OCI-LY3 (cell line): Measurements from ENCODE around the gene PSMB1.

Experiments used
- H2AFZ ChIP-seq: fragments of 200-600, 300-600 bp; shearing (Covaris generic); 2 replicates; pipeline ENCODE4 v1.6.0; 2014; ENCODE audit warnings: antibody characterized with exemption, low read depth, low read length
- H3K27ac ChIP-seq: fragments of 200-600, 300-600 bp; sonication (generic); 2 replicates; pipeline ENCODE4 v1.5.1; 2014; ENCODE audit warnings: mild to moderate bottlenecking, low read length, moderate library complexity, mixed read lengths
- H3K27me3 ChIP-seq: fragments of 200-600, 300-600 bp; sonication (generic); 2 replicates; pipeline ENCODE4 v1.6.1; 2014; ENCODE audit warnings: low read depth, low read length, mixed read lengths
- H3K36me3 ChIP-seq: fragments of 200-600, 300-600 bp; sonication (generic); replicated peaks from 2 replicates; pipeline ENCODE3; 2014; ENCODE audit warnings: low read depth, low read length, mixed read lengths
- H3K4me1 ChIP-seq: fragments of 300-600, 200-600 bp; sonication (generic); 2 replicates; pipeline ENCODE4 v1.6.1; 2014; ENCODE audit warnings: low read length, mixed read lengths
- H3K4me2 ChIP-seq: fragments of 200-600, 300-600 bp; sonication (generic); 2 replicates; pipeline ENCODE4 v1.6.1; 2014; ENCODE audit warnings: low read length, mixed read lengths
- H3K4me3 ChIP-seq: fragments of 300-600, 200-600 bp; sonication (generic); 2 replicates; pipeline ENCODE4 v1.5.1; 2014; ENCODE audit warnings: antibody characterized with exemption, mild to moderate bottlenecking, low read length, moderate library complexity
- H3K79me2 ChIP-seq: fragments of 300-600, 200-600 bp; shearing (Covaris generic); 2 replicates; pipeline ENCODE4 v1.6.1; 2014; ENCODE audit warnings: mild to moderate bottlenecking, low read length, mixed read lengths
- H3K9ac ChIP-seq: fragments of 300-600, 200-600 bp; shearing (Covaris generic); 2 replicates; pipeline ENCODE4 v1.6.0; 2014; ENCODE audit warnings: mild to moderate bottlenecking, low read length, moderate library complexity
- H3K9me3 ChIP-seq: fragments of 200-600, 300-600 bp; shearing (Covaris generic); 2 replicates; pipeline ENCODE4 v1.6.1; 2014; ENCODE audit warnings: low read length, mixed read lengths; ENCODE audit not compliant: insufficient read depth
- H4K20me1 ChIP-seq: fragments of 200-600, 300-600 bp; sonication (generic); 2 replicates; pipeline ENCODE4 v1.6.1; 2016; ENCODE audit warnings: low read length, mixed read lengths; ENCODE audit not compliant: insufficient read depth
- CTCF ChIP-seq: fragments of 200-600, 300-600 bp; sonication (generic); IDR thresholded peaks from 2 replicates; pipeline ENCODE4 v1.5.1; 2014; ENCODE audit warnings: antibody characterized with exemption, low read length, low read depth
- EZH2phosphoT487 ChIP-seq: fragments of 200-600 bp; shearing (Covaris generic); IDR thresholded peaks from 2 replicates; pipeline ENCODE4 v1.6.1; 2018; ENCODE audit warnings: antibody characterized with exemption, mixed run types, low read depth

The PSMB1 gene

GRCh38 chr6:170516783-170517616, 36.1 kb downstream of the PSMB1 start:
- TF ChIP-seq EZH2phosphoT487, result no peak
- TF ChIP-seq CTCF, result peak; percentile 63
- Histone ChIP-seq H3K4me3 (peak overlapping the region; percentile 41; the same call in 1 of the 2 replicates), H3K9ac (no peak overlapping the region), H2AFZ (0 out of 2 replicates have a peak overlapping the region, but pooled peaks have one; percentile 52), H3K79me2 (no peaks in the 10 kb centered on the region), H4K20me1 (no peaks in the 10 kb centered on the region), H3K9me3 (no peaks in the 10 kb centered on the region), H3K4me2 (peak overlapping the region; percentile 61), H3K27me3 (no peaks in the 10 kb centered on the region), H3K4me1 (no peaks in the 10 kb centered on the region), H3K36me3 (no peaks in the 10 kb centered on the region), H3K27ac (no peak overlapping the region)

GRCh38 chr6:170514908-170515307, 38.2 kb downstream of the PSMB1 start:
- Histone ChIP-seq H3K27ac (no peak overlapping the region), H4K20me1 (no peaks in the 10 kb centered on the region), H3K79me2 (no peaks in the 10 kb centered on the region), H3K36me3 (no peaks in the 10 kb centered on the region), H3K4me3 (no peak overlapping the region), H3K4me2 (no peak overlapping the region), H3K4me1 (no peaks in the 10 kb centered on the region), H2AFZ (no peak overlapping the region), H3K9ac (no peak overlapping the region), H3K27me3 (no peaks in the 10 kb centered on the region), H3K9me3 (no peaks in the 10 kb centered on the region)
- TF ChIP-seq CTCF, result no peak
- no peak for TF ChIP-seq EZH2phosphoT487

GRCh38 chr6:170512249-170512648, 40.9 kb downstream of the PSMB1 start:
- no peaks in the 10 kb centered on the region for H3K27me3 ChIP-seq
- no peaks in the 10 kb centered on the region for H3K79me2 ChIP-seq
- H4K20me1 ChIP-seq, result no peaks in the 10 kb centered on the region
- no peak overlapping the region for H3K4me3 ChIP-seq
- no peak overlapping the region for H2AFZ ChIP-seq
- no peaks in the 10 kb centered on the region for H3K4me1 ChIP-seq
- H3K9ac ChIP-seq, result no peak overlapping the region
- TF ChIP-seq CTCF (no peak), EZH2phosphoT487 (no peak)
- no peaks in the 10 kb centered on the region for H3K36me3 ChIP-seq
- H3K4me2 ChIP-seq, result no peak overlapping the region
- no peaks in the 10 kb centered on the region for H3K9me3 ChIP-seq
- no peak overlapping the region for H3K27ac ChIP-seq

- Histone ChIP-seq H3K36me3 (no peaks in the 10 kb centered on the region), H3K79me2 (no peaks in the 10 kb centered on the region), H3K4me3 (no peak overlapping the region), H3K27me3 (no peaks in the 10 kb centered on the region), H3K4me1 (no peaks in the 10 kb centered on the region), H4K20me1 (no peaks in the 10 kb centered on the region), H3K9ac (no peak overlapping the region), H3K27ac (no peak overlapping the region), H2AFZ (no peak overlapping the region), H3K9me3 (no peaks in the 10 kb centered on the region), H3K4me2 (no peak overlapping the region)
- TF ChIP-seq EZH2phosphoT487 (no peak), CTCF (no peak)
These were observed 42.5 kb downstream of the PSMB1 start for GRCh38 chr6:170510631-170511030.
